ENCODE results near the gene SPEG.

DNA sequence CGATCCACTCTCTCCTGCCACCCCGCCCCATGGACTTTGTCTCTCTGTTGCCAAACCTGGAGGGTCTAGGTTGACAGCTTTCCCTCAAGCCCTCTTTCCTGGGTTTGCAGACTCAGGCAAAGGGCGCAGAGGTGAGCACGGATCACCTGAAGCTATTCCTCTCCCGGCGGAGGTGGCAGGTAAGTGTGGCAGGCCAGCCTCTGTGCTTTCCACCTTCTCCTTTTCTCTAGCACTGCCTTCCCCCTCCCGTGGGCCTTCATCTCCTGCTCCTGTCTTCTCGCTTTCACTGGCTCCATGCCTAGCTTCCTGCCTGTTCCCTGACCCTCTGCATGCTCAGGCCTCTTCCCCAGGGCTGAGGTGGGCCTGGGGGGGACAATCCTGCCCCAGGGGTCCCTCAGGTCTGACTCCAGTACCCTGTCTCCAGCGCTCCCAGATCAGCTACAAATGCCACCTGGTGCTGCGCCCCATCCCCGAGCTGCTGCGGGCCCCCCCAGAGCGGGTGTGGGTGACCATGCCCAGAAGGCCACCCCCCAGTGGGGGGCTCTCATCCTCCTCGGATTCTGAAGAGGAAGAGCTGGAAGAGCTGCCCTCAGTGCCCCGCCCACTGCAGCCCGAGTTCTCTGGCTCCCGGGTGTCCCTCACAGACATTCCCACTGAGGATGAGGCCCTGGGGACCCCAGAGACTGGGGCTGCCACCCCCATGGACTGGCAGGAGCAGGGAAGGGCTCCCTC is 48.2 kb downstream of the SPEG start:
- no peak for TF ChIP-seq EZH2phosphoT487 (IDR thresholded peaks at IDR 0.05; ENCODE audit: borderline replicate concordance, low read length)
- TF ChIP-seq, protein P1, sequence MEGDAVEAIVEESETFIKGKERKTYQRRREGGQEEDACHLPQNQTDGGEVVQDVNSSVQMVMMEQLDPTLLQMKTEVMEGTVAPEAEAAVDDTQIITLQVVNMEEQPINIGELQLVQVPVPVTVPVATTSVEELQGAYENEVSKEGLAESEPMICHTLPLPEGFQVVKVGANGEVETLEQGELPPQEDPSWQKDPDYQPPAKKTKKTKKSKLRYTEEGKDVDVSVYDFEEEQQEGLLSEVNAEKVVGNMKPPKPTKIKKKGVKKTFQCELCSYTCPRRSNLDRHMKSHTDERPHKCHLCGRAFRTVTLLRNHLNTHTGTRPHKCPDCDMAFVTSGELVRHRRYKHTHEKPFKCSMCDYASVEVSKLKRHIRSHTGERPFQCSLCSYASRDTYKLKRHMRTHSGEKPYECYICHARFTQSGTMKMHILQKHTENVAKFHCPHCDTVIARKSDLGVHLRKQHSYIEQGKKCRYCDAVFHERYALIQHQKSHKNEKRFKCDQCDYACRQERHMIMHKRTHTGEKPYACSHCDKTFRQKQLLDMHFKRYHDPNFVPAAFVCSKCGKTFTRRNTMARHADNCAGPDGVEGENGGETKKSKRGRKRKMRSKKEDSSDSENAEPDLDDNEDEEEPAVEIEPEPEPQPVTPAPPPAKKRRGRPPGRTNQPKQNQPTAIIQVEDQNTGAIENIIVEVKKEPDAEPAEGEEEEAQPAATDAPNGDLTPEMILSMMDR (IDR thresholded peaks at IDR 0.05; ENCODE audit: low read depth, low read length, poor library complexity, severe bottlenecking), result no peak

Data from DOHH2 (cell line).